Right ventricle myocardium inferior (tissue), 1 donor: ENCODE measurements around the gene GRM5. TPM values are rescaled to one million over a fixed set of nuclear protein-coding genes. Genes with fewer than 3 reads are reported as not detected.

ENCODE experiments used
- ATAC-seq: fragments of 200-7000 bp; cut with Tn5 transposase; one replicate; pipeline ENCODE4 v1.9.1; 2020; ENCODE audit warnings: mild to moderate bottlenecking, moderate library complexity
- DNase-seq: peaks from one replicate; pipeline ENCODE4 v3.0.0; 2021; ENCODE audit errors: missing footprints
- intact Hi-C: fragments of 100-400 bp; cut with DNase I; formaldehyde crosslinking; loops from one replicate; pipeline ENCODE4 v1.11.0; 2022
- total RNA-seq: library from RNA; stranded (reverse); fragmentation: NEBNext Ultra II Directional; extraction: Animal tissue kit (Norgen Biotek cat#: 25700); gene quantifications from one replicate; pipeline ENCODE4 v1.2.1, GENCODE V29; 2021
- donor health status: DM: no; HTN: yes; CAD: no; lungs with severe emphysema.

GRM5 gene
- total RNA-seq, 1 donor from 2014 or later = not detected

- ATAC-seq (no peak), DNase-seq (no peak)
- intact Hi-C loops = no loop called here
These were observed 471.4 kb downstream of the GRM5 start for GRCh38 chr11:88594274-88594950.

GRCh38 chr11:88590361-88590760 is 475.4 kb downstream of the GRM5 start:
- intact Hi-C loops = no loop called here
- DNase-seq = no peak
- no peak for ATAC-seq

GRCh38 chr11:88583251-88583650 is 482.5 kb downstream of the GRM5 start:
- DNase-seq (no peak), ATAC-seq (no peak)
- intact Hi-C loops = no loop called here

GRCh38 chr11:88579466-88579865 is 486.3 kb downstream of the GRM5 start:
- ATAC-seq = no peak
- intact Hi-C loops = no loop called here
- DNase-seq = no peak

GRCh38 chr11:88576741-88577140 is 489.0 kb downstream of the GRM5 start:
- DNase-seq = no peak
- intact Hi-C loops = no loop called here
- no peak for ATAC-seq

DNA sequence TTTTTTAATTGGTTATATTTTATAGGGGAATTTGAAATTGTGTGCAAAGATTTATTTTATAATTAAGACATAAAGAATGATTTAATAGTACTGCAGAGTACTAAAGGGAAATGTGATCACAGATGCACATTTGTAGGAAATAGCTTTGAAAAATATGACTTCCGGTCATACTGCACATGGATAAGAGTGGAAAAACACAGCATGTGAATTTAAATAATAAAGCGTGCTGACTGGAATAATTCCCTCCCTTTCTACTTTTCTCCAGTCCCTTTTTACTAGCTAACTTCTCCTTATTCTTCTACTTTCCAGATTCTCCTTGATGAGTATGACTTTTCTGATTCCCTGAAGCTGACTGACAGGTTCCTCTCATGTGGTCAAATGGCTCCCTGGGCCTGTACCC is 489.9 kb downstream of the GRM5 start:
- ATAC-seq (no peak), DNase-seq (no peak)
- intact Hi-C loops = no loop called here

DNA sequence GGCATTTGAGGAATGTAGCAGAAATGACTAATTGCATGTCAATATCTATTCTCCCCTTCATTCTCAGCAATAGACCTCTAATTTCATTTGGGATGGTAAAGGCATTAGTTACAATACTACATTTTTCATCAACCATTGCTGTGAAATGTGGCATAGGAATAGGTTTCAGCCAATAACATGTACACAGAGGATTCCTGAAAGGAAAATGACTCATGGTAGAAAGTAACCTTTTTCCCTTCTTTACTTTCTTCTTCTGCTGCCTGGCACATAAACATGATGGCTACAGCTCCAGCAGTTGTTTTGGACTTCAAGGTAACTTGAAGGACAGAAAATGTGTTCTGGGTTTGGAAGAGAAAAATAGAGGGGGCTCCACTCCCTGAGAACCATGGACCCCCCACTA is 496.4 kb downstream of the GRM5 start:
- ATAC-seq (no peak), DNase-seq (no peak)
- intact Hi-C loops = no loop called here

- DNase-seq = no peak
- ATAC-seq = no peak
- intact Hi-C loops = no loop called here
These were observed 510.0 kb downstream of the GRM5 start for GRCh38 chr11:88555829-88556202.

DNA sequence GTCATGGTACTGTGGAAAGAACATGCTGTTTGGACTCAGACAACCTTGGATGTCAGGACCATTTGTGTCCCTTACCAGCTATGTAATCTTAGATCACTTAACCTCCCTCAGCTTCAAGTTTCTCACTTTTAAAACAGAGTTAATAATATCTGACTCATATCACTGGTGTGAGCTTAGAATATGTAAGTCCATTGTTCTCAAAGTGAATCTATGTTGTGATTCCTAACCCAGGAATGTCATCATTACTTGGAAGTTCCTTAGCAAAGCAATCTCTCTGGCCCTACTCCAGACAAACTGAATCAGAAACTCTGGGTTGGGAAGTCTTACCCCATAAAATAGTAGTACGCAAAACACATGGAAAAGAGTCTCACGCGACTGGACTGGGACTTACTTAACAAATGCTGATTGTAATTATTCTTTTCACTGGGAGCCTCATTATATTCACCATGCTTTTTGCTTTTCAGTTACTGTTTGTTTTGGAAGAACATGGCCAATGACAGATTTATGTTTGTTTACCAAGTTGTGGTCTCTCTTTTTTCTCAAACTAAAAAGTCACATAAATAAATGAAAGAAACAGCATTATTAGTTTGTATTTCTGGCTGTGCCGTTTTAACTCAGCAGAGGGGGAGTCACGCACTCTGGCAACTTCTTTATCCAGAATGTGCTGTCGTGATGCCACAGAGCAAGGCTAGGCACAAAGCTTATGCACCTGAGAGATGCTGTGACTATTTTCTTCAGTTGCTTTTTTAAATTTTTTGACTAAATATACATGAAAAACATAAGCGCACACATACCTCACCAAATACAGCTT is 510.6 kb downstream of the GRM5 start:
- DNase-seq (no peak), ATAC-seq (peak; percentile 31)
- intact Hi-C loops = no loop called here

GRCh38 chr11:88553204-88553603 is 512.6 kb downstream of the GRM5 start:
- ATAC-seq = no peak
- intact Hi-C loops = no loop called here
- no peak for DNase-seq

DNA sequence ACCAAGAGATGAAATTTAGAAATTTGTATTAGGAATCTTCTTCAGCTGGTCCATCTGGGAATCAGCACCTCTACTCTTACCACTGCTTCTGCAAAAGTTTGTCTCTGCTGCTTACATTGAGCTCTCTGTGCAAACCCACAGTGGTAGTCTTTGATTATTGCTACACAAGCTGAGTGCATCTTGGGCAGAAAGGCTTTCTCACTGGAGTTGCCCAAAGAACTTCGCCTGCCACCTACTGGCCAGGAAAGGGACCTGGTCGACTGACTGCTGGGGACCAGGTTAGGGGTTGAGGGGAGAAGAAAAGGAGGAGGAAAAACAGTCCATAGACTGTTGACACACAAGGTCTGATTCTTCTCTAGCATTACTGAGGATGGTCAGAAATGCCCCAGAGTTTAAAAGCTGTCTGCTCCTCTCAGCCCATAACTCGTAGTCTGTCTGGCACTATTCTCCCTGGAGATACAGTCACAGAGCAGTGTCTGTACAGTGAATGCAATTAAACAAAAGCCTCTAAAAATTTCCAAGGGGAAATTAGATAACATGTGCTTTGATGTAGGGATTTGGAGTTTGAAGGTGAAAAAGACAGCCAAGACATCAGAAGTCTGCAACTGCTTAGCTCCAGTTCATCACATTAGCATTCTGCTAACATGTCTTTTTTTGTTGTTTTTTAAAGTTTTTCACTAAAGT is 513.3 kb downstream of the GRM5 start:
- intact Hi-C loops = no loop called here
- no peak for ATAC-seq

DNA sequence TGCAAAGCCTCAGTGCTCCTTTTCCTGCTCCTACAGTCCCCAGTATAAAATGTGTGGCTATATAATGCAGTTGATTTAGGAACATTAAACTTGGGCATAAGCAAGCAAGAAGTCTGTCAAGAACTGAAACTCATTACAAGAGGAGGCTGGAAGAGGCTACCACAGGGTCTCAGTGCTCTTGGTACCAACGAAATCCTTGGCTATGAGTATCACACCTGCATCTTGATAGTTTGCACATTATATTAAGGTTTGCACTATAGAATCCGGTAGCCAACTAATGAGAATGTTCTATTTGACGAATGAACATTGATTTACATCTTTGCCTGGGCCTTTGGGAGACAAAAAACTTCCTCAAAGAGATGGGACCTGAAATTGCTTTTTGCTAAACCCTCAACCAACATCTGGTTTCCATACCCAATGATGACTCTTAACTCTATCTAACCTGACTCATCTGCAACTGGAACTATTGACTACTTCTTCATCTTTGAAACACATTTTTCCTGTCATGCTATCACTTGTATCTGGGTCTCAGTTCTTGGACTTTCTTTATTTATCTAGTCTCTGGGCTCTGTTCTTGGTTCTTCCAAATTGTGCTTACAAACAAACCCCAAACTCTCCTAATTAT is 521.0 kb downstream of the GRM5 start:
- DNase-seq (no peak), ATAC-seq (no peak)
- intact Hi-C loops = loop anchor here (5.0 kb wide), 1 partner anchor 312 kb away; no protein-coding TSS in a partner anchor

More for the DNA sequence above, 513.3 kb downstream of the GRM5 start:
- DNase-seq = no peak

GRCh38 chr11:88543902-88544655 is 521.7 kb downstream of the GRM5 start:
- intact Hi-C loops = loop anchor here (5.0 kb wide), 1 partner anchor 312 kb away; no protein-coding TSS in a partner anchor
- DNase-seq (peak; percentile 67), ATAC-seq (peak; percentile 97)

- ATAC-seq = no peak
- intact Hi-C loops = loop anchor here (5.0 kb wide), 1 partner anchor 309 kb away; no protein-coding TSS in a partner anchor
- DNase-seq = no peak
These were observed 524.8 kb downstream of the GRM5 start for GRCh38 chr11:88541006-88541405.

- intact Hi-C loops = no loop called here
- no peak for DNase-seq
- ATAC-seq = no peak
These were observed 527.7 kb downstream of the GRM5 start for GRCh38 chr11:88538098-88538497.

DNA sequence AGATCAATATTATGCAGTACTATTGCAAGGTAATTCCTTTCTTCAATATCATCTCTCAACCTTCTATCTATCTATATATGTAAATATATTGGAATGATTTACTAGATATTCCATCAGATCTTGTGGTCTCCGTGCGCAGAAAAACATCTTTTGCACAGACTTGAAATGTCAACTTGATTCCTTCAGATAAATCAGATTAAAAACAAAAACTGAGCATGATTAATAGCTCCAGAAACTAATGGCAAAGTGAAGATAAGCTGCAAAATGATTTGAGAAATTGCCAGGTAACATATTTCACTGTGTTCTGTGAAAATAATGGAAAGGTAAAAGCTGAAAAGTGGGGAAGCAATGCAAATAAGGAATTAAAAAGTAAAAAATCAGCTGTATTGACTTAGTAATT is 528.2 kb downstream of the GRM5 start:
- intact Hi-C loops = no loop called here
- ATAC-seq = no peak
- DNase-seq = no peak

DNA sequence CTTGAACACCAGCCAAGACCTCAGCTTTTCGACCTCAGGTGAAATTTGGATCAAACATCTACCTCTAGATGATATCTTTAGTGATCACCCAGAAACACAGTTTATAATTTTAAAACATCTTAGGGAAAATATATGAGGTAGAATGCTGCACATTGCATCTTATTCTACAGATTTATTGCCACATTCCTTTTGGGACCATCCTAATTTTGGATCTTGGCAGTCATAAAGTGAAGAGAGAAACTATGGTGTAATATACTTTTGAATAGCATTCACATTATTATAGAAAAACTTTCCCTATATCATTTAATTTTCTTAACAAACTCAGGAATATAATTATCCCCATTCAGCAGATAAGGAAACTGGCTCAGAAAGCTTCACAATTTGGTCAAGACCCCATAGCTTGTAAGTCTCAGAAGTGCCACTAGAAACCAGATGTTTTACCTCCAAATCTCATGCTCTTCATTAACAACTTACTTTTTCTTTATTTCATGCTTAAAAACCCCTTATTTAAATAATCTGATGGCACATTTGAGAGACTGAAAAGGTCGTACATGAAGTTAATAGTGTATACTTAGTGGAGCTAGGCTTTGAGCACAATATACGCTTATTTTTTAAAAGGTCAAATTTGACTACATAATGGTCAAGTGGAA is 529.0 kb downstream of the GRM5 start:
- ATAC-seq (no peak), DNase-seq (no peak)
- intact Hi-C loops = no loop called here

DNA sequence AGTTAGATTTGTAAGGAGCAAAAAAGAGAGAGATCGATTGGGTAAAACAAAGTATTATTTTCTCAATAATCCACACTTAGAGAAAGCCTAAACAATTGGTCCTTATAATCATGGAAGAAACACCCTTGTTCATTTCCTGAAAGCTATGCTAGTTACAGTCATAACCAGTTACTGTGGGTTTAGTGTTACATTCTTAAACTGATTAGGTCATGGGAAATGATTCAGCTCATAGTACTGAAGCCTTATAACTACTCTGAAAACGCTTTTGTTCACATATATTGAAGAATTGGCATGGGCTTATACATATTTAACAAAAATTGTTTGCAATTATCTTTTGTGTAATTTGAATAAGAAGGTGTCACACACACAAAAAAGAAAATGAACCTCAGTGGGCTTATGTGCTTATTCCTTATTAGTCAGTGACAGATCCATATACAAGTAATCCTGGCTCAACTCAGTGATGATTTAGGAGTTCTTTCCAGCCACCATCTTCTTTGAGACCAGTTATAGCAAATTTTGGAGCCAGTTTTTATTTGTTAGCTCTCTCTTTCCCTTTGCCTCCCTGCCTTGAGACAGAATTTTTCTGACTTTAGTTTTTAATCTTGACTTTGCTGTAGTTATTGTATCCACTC is 529.8 kb downstream of the GRM5 start:
- ATAC-seq (no peak), DNase-seq (no peak)
- intact Hi-C loops = no loop called here
